ENCODE results near the gene CSNK1G3. TPM values are rescaled to one million over a fixed set of nuclear protein-coding genes. Genes with fewer than 3 reads are reported as not detected.
"Not testable (repeated sequence)": the region's sequence is repeated elsewhere in the genome, so short reads cannot be mapped to it uniquely, and the experiment has no call there.

Gene CSNK1G3
- total RNA-seq, 1 donor = 66.9 TPM

GRCh38 chr5:123482258-123482657, 29.7 kb upstream of the CSNK1G3 start:
- peak; percentile 3 for DNase-seq (ENCODE audit: low read depth)
- TF ChIP-seq CTCF (IDR thresholded peaks at IDR 0.05; ENCODE audit: insufficient read depth, low read depth, low read length) = no peak
- no peak overlapping the region for H3K4me3 ChIP-seq (ENCODE audit: low read depth, low read length)

GRCh38 chr5:123483446-123484077, 28.4 kb upstream of the CSNK1G3 start:
- no peak overlapping the region for H3K4me3 ChIP-seq (ENCODE audit: low read depth, low read length)
- no peak for DNase-seq (ENCODE audit: low read depth)
- no peak for TF ChIP-seq CTCF (IDR thresholded peaks at IDR 0.05; ENCODE audit: insufficient read depth, low read depth, low read length)

GRCh38 chr5:123485275-123485674, 26.7 kb upstream of the CSNK1G3 start:
- no peak overlapping the region for H3K4me3 ChIP-seq (ENCODE audit: low read depth, low read length)
- TF ChIP-seq CTCF (IDR thresholded peaks at IDR 0.05; ENCODE audit: insufficient read depth, low read depth, low read length) = no peak
- no peak for DNase-seq (ENCODE audit: low read depth)

- no peak for TF ChIP-seq CTCF (IDR thresholded peaks at IDR 0.05; ENCODE audit: insufficient read depth, low read depth, low read length)
- DNase-seq (ENCODE audit: low read depth) = peak; percentile 17
- no peak overlapping the region for H3K4me3 ChIP-seq (ENCODE audit: low read depth, low read length)
Measured at GRCh38 chr5:123486951-123487655, 24.9 kb upstream of the CSNK1G3 start.

GRCh38 chr5:123490974-123491373, 21.0 kb upstream of the CSNK1G3 start:
- no peak for TF ChIP-seq CTCF (IDR thresholded peaks at IDR 0.05; ENCODE audit: insufficient read depth, low read depth, low read length)
- no peak overlapping the region for H3K4me3 ChIP-seq (ENCODE audit: low read depth, low read length)
- DNase-seq (ENCODE audit: low read depth) = no peak

- not testable (repeated sequence) for DNase-seq (ENCODE audit: low read depth); H3K4me3 ChIP-seq (ENCODE audit: low read depth, low read length)
Measured at GRCh38 chr5:123495211-123495610, 16.8 kb upstream of the CSNK1G3 start.

- peak; percentile 16 for DNase-seq (ENCODE audit: low read depth)
- TF ChIP-seq CTCF (IDR thresholded peaks at IDR 0.05; ENCODE audit: insufficient read depth, low read depth, low read length) = no peak
- no peak overlapping the region for H3K4me3 ChIP-seq (ENCODE audit: low read depth, low read length)
Measured at GRCh38 chr5:123496892-123497291, 15.1 kb upstream of the CSNK1G3 start.

Measured in fibroblast of villous mesenchyme (primary cell).